C4-2B (cell line): ENCODE measurements around the gene ZBTB43.

Source experiments
- CTCF ChIP-seq: fragments of 450-650 bp; conservative IDR thresholded peaks from 2 replicates; pipeline ENCODE4 v1.5.1; 2017; ENCODE audit warnings: mild to moderate bottlenecking
- ZFX ChIP-seq: fragments of 450-650 bp; IDR thresholded peaks from 2 replicates; pipeline ENCODE4 v1.6.1; 2017

GRCh38 chr9:126860757-126861466 lies 56.1 kb downstream of the ZBTB43 start:
- TF ChIP-seq CTCF (no peak), ZFX (peak; percentile 66)
